ENCODE results near the gene TLE4.

DNA sequence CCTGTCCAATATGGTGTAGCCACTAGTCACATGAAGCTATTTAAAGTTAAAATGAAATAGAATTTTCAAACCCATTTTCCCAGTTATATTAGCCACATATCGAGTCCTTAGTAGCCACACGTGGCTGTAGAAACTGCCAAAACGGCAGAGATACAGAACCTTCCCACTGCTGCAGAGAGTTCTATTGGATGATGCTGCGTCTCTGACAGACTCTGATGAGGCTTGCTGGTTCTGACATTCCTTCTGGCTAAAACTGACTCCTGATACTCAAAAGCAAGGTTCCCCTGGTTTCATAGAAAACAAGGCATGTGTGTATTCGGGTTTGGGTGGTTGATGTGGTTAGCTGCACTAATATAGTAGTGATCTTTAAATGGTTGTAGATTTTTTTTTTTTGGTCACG is 91.5 kb downstream of the TLE4 start:
- no peak for TF ChIP-seq POLR2A (IDR thresholded peaks at IDR 0.05; ENCODE audit: low read length)
- no peak for TF ChIP-seq GATA1 (IDR thresholded peaks at IDR 0.05; ENCODE audit: low read depth, low read length)

Data from erythroblast (primary cell).